IMR-90 (cell line): ENCODE results near the gene CCL19.

Source experiments
- CEBPB ChIP-seq: IDR thresholded peaks from 2 replicates; pipeline ENCODE4 v1.6.1; 2012; ENCODE audit warnings: low read depth, low read length, improper control_type of control experiment
- MAFK ChIP-seq: IDR thresholded peaks from 2 replicates; pipeline ENCODE4 v1.6.1; 2012; ENCODE audit warnings: low read depth, low read length, improper control_type of control experiment
- MAZ ChIP-seq: IDR thresholded peaks from 2 replicates; pipeline ENCODE4 v1.6.1; 2012; ENCODE audit warnings: low read depth, mild to moderate bottlenecking, low read length, improper control_type of control experiment, moderate library complexity, borderline replicate concordance
- MXI1 ChIP-seq: IDR thresholded peaks from 2 replicates; pipeline ENCODE4 v1.6.1; 2012; ENCODE audit warnings: low read depth, mild to moderate bottlenecking, low read length, moderate library complexity, borderline replicate concordance
- POLR2A ChIP-seq: IDR thresholded peaks from 2 replicates; pipeline ENCODE4 v1.6.1; 2012; ENCODE audit warnings: mild to moderate bottlenecking, low read depth, low read length
- RAD21 ChIP-seq: IDR thresholded peaks from 2 replicates; pipeline ENCODE4 v1.6.1; 2012; ENCODE audit warnings: low read length, improper control_type of control experiment
- RFX5 ChIP-seq: IDR thresholded peaks from 2 replicates; pipeline ENCODE4 v1.8.0; 2012; ENCODE audit warnings: low read depth, mild to moderate bottlenecking, low read length, moderate library complexity
- SMC3 ChIP-seq: fragments of 150-350 bp; IDR thresholded peaks from 2 replicates; pipeline ENCODE4 v1.6.1; 2016; ENCODE audit warnings: low read depth, mild to moderate bottlenecking, antibody characterized with exemption, low read length, moderate library complexity
- TF ChIP-seq, protein P1 (sequence below): conservative IDR thresholded peaks from 2 replicates; pipeline ENCODE4 v1.5.1; 2012; ENCODE audit warnings: mild to moderate bottlenecking, low read depth, low read length, improper control_type of control experiment
- TF ChIP-seq, protein P2 (sequence below): fragments of 150-350 bp; IDR thresholded peaks from 2 replicates; pipeline ENCODE4 v1.6.1; 2017; ENCODE audit warnings: mild to moderate bottlenecking, antibody characterized with exemption, low read length, low read depth
- TF ChIP-seq, protein P3 (sequence below): fragments of 150-350 bp; IDR thresholded peaks from 2 replicates; pipeline ENCODE4 v1.6.1; 2016; ENCODE audit warnings: low read depth, mild to moderate bottlenecking, low read length, moderate library complexity, borderline replicate concordance

DNA sequence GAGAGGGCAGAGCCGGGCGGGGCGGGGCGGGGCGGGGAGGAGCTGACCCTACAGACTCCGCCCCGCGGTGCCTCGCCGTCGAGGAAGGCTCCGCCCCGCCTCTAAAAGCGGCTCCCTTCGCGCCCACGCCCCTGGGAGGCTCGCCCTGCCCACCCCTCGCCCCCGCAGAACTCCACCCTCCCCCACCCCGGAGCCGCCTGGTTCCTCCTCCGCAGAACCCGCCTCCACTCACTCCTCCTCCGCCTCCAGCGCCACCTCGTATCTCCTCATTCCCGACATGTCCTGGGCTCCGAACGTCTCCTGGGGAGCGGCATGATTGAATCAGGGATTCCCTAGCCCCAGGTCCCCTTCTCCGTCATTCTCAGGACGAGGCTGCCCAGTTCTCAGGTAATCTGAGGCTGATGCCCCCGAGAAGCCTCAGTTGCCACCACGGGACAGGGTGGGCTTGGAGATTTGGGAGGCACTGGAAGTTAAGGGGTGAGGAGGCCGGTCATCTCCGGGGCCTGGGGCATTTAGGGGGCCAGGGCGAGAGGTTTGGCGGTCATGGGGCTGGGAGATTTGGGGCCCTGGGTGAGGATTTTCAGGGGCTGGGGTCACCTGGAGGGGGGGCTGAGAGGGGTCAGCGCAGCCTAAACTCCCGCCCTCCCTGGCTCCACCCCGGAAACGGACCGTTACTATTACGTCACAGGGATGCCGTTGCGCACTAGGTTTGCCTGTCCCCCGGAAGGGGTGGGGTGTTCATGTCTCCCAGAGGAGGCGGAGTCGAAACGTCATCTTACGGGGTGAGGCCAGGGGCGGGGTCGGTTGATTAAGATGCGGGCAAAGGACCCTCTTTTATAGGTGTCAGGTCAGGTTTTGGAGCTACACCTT lies 25.5 kb downstream of the CCL19 start:
- TF ChIP-seq, protein P1, sequence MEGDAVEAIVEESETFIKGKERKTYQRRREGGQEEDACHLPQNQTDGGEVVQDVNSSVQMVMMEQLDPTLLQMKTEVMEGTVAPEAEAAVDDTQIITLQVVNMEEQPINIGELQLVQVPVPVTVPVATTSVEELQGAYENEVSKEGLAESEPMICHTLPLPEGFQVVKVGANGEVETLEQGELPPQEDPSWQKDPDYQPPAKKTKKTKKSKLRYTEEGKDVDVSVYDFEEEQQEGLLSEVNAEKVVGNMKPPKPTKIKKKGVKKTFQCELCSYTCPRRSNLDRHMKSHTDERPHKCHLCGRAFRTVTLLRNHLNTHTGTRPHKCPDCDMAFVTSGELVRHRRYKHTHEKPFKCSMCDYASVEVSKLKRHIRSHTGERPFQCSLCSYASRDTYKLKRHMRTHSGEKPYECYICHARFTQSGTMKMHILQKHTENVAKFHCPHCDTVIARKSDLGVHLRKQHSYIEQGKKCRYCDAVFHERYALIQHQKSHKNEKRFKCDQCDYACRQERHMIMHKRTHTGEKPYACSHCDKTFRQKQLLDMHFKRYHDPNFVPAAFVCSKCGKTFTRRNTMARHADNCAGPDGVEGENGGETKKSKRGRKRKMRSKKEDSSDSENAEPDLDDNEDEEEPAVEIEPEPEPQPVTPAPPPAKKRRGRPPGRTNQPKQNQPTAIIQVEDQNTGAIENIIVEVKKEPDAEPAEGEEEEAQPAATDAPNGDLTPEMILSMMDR: no peak
- TF ChIP-seq, protein P2, sequence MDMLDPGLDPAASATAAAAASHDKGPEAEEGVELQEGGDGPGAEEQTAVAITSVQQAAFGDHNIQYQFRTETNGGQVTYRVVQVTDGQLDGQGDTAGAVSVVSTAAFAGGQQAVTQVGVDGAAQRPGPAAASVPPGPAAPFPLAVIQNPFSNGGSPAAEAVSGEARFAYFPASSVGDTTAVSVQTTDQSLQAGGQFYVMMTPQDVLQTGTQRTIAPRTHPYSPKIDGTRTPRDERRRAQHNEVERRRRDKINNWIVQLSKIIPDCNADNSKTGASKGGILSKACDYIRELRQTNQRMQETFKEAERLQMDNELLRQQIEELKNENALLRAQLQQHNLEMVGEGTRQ: no peak
- no peak for TF ChIP-seq SMC3
- TF ChIP-seq, protein P3, sequence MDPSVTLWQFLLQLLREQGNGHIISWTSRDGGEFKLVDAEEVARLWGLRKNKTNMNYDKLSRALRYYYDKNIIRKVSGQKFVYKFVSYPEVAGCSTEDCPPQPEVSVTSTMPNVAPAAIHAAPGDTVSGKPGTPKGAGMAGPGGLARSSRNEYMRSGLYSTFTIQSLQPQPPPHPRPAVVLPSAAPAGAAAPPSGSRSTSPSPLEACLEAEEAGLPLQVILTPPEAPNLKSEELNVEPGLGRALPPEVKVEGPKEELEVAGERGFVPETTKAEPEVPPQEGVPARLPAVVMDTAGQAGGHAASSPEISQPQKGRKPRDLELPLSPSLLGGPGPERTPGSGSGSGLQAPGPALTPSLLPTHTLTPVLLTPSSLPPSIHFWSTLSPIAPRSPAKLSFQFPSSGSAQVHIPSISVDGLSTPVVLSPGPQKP: no peak
- peak; percentile 94 for TF ChIP-seq POLR2A
- TF ChIP-seq CEBPB: peak; percentile 95
- TF ChIP-seq RAD21: no peak
- no peak for TF ChIP-seq MAFK
- peak; percentile 95; the same call in 1 of the 2 replicates for TF ChIP-seq MAZ
- TF ChIP-seq MXI1: no peak
- no peak for TF ChIP-seq RFX5
